SK-MEL-5 (cell line): ENCODE measurements around the gene PIP4K2C. TPM values are rescaled to one million over a fixed set of nuclear protein-coding genes. Genes with fewer than 3 reads are reported as not detected.
"Not testable (repeated sequence)": the region's sequence is repeated elsewhere in the genome, so short reads cannot be mapped to it uniquely, and the experiment has no call there.

Experiments used
- DNase-seq: peaks from one replicate; pipeline ENCODE4 v3.0.0-alpha.2; 2016; ENCODE audit warnings: low read depth, low spot score
- in situ Hi-C: cut with HindIII; loops from 2 replicates; pipeline ENCODE4 v1.10.0; 2016; ENCODE audit warnings: low sequenced_read_pairs, high pct_unique_total_duplicates, low pct_unique_long_range_greater_than_20kb
- total RNA-seq: library from RNA; depleted of rRNA; stranded (reverse); fragments of >200 nt; shearing (Covaris generic); gene quantifications from 2 replicates; pipeline ENCODE4 v1.2.3, GENCODE V29; 2014

Gene PIP4K2C
- total RNA-seq, 1 experiment from 2014 or later = 48.4 TPM

DNA sequence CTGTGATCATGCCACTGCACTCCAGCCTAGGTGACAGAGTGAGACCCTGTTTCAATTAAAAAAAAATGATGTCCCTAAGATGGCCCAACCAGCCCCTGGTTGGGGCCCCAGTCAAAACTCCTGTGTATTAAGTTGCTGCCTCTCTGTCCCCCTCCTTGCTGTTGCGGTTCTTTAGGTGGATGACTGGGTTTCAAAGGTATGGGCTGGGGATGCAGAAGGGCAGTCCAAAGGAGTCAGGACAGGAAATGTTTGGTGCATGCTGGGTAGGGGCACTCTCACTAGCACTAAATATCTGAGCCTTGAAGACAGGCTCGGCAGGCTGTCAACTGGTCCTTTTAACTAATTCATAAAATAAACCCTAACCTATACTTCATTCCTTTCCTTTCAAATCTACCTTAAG lies 12.0 kb upstream of the PIP4K2C start:
- no peak for DNase-seq
- in situ Hi-C loops = no loop called here

DNA sequence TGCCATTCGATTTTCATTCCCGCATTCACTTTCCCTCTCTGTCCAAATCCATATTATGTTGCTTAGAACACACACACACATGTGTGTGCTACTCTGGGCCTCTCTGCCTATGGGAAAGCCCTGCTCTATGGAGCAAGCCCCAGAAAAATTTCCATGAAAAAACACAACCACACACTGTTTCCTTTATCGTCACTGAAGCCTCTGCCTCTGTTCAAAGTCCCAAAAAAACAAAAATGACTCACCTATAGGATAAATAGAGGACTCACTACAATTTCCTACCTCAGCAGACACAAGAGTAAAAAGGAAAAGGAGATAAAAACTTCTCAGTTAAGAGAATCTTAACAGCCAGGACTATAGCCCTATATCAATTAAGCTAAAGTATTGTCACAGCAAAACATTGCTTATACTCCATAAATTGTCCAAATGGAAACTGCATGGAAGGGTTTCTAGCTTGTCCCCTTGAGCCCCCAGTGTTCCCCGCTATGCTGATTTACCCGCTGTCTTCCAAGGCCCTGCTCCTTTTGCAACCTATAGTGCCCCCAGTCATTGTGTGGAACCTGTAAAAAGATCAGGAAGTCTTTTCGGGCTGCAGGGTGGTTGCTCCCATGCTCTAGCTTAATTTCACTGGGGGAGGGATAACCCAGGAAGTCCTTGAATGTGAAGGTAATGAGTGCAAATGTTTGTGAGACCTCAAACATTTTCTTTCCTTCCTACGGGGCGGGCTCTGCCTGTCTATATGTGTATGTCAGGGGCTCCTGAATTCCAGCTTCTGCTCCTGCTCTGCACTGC lies 11.1 kb upstream of the PIP4K2C start:
- no peak for DNase-seq
- in situ Hi-C loops = no loop called here

DNA sequence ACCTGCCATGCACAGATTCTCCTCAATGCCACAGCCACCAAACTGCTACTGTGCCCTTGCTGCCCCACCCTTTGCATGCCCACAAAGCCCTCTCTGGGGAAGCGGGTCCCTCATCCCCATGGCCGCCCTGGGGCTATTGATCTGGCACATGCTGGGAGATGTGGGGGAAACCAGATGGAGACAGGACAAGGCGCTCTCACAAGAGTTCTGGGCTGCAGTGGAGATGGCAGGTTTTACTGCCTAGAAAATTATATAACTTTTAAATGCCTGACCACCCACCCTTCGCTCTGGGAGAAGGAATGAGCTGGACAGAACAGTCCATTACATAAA lies 10.6 kb upstream of the PIP4K2C start:
- in situ Hi-C loops = no loop called here

DNA sequence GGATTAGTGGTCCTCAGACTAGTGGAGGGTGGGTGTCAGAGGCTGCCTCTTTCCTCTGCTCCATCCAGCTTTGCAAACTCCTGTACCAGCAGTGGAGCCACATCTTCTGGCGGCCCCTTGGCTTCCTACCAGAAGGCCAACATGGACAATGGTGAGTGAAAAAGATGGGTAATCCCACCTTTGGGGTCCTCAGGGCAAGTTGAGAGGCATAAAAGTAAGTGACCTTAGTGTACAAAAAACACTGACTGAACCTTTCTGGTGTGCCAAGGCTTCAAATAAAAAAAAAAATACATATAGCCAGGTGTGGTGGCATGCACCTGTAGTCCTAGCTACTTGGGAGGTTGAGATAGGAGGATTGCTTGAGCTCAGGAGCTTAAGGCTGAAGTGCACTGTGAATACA lies 9.2 kb upstream of the PIP4K2C start:
- no peak for DNase-seq
- in situ Hi-C loops = no loop called here

More for the DNA sequence above, 10.6 kb upstream of the PIP4K2C start:
- no peak for DNase-seq

DNA sequence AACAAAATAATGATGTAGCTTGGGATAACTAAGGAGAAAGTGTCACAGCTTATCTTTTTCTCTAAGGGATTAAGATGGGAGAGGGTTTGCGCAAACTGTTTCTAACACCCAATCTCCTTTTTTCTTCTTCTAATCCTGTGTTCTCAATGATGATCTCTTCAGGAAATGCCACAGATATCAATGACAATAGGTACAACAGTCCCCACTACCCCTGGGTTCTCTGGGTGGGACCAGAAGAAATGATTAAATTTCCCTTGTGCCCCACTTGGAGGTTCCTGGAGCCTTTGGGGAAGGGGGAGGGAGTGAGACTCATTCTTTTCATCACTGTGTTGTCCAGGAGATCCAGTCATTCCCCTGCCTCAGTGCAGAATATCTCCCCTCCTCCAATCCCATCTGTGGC lies 8.6 kb upstream of the PIP4K2C start:
- in situ Hi-C loops = no loop called here
- DNase-seq = no peak

DNA sequence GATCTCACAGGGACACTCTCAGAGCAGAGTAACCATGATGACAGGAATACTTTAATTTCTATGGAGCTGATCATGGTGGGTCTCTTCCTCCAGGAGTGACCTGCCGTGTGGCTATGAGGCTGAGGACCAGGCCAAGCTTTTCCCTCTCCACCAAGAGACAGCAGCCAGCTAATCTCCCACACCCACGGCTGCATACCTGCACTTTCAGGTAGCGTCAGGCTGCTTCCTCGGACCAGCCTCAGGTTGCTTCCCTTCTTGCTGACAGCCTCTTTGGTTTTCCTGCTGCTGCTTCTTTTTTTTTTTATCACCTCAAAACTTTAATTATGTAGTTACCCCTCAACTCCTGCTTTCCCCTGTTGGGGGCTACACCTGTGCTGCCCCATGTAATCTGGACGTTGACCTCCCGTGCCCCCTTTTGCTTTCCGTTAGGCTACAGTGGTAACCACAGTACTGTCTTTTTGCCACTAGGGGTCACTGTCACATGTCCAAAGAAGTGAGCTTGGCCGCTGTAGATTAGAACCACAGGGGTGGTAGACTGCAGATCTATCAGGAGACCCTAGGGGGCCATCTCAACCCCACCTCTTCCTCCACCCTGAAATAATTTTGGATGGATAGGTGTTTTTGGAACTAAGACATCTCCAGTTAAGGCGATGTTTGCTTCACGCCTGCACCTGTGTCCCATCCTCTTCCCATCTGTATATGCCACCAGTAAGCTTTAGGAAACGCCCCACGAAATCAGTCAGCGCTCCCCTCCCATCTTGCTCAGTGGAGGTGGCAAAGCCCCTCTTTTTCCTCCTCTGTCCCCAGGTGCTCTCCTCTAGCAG lies 7.8 kb upstream of the PIP4K2C start:
- in situ Hi-C loops = no loop called here
- DNase-seq = peak; percentile 88

DNA sequence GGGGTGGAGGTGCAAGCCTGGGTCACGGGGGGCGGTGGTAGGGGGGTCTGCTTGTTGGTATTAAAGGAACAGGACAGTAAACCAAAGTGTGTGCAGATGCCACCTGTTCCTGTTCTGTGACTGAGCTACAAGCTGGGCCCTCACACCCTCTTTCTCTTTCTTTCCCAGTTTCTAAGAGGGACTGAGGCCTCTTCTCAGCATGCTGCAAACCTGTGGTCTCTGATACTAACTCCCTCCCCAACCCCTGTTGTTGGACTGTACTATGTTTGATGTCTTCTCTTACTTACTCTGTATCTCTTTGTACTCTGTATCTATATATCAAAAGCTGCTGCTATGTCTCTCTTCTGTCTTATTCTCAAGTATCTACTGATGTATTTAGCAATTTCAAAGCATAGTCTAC lies 6.9 kb upstream of the PIP4K2C start:
- no peak for DNase-seq
- in situ Hi-C loops = no loop called here

DNA sequence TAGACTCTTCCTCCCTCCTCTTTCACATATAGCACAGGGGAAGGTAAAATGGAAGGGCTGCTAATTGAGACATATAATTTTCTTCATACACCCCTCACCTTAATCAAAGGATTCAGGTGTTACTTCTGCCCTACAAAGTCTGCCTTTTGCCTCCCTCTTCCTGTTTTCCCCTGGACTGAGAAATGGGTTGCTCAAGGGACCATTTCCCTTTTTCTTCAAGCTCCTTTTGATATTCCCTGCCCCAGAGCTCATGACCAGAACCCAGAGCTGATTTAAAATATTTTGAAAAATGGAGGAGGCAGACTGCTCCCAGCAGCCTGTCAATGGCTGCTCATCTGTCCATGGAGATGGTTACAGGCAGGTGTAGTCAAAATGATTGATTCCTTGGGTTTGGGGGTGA lies 6.3 kb upstream of the PIP4K2C start:
- DNase-seq = no peak
- in situ Hi-C loops = no loop called here

DNA sequence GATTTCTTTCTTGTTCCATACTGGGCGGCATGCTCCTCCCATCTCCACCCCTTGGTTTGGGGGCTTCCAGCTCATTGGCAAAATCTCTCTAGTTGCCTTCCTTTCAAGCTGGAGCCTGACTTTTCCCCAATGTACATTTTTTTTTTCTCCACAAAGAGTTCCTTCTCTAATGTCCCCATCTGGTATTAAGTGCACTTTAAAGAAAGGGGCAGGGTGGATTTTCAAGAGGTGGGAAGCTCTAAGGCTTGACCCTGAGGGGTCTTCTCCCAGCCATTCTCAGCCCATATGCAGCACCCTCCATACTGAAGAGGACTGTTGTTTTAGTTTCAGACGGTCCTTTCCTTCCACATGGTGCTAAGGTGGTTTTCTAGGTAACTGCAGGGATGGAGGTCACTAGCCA lies 5.8 kb upstream of the PIP4K2C start:
- in situ Hi-C loops = no loop called here
- DNase-seq = no peak

DNA sequence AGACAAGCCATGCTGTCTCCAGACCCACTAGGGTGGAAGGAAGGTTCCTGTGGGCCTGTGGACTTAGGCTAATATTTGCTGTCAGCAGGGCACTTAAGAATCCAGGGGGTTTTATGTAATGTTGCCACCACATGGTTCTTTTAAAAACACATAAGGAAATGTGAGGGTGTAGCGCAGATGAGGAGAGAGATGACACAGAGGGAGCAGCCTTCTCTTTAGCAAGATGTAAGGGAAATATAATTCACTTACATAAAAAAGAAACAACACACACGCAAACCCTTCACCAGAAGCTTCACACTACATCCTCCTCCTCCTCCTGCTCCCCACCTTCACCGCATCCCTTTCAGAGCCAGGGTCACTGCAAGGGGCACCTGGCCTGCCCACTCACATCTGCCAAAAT lies 4.9 kb upstream of the PIP4K2C start:
- in situ Hi-C loops = no loop called here
- no peak for DNase-seq

DNA sequence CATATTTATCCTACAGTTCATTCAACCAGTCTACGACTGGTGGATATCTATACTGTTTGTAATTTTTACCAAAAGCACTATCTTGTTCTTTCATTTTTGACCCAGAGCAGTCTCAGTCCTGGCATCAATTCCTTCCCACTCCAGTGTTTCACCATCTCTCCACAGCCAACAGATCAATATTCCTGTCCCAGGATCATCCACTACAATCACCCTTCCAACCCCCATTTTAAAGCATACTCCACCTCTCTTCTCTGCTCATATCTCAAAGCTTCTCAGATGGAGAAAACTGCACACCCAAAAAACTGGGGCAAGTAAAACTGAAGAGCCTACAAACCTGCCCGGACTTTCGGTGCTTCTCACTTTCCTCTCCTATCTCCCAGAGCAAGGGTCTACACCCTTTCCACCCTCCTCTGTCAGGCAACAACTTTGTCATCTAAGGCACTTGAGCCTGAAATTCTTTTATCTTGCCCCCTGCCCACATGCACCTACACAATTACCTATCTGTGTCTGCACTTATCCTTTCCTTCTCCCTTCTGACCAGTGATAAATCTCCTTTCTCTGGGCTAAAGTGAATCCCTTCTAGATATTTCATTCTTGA lies 4.1 kb upstream of the PIP4K2C start:
- in situ Hi-C loops = no loop called here
- DNase-seq = no peak

DNA sequence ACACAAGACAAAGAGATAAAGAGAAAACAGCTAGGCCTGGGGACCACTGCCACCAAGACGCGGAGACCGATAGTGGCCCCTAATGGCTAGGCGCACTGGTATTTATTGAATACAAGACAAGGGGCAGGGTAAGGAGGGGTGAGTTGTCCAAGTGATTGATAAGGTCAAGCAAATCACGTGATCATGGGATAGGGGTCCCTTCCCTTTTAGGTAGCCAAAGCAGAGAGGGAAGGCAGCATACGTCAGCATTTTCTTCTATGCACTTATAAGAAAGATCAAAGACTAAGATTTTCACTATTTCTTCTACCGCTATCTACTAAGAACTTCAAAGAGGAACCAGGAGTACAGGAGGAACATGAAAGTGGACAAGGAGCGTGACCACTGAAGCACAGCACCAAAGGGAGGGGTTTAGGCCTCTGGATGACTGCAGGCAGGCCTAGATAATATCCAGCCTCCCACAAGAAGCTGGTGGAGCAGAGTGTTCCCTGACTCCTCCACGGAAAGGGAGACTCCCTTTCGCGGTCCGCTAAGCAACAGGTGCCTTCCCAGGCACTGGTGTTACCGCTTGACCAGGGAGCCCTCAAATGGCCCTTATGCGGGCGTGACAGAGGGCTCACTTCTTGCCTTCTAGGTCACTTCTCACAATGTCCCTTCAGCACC lies 1.9 kb upstream of the PIP4K2C start:
- DNase-seq, in situ Hi-C loops: not testable (repeated sequence)

DNA sequence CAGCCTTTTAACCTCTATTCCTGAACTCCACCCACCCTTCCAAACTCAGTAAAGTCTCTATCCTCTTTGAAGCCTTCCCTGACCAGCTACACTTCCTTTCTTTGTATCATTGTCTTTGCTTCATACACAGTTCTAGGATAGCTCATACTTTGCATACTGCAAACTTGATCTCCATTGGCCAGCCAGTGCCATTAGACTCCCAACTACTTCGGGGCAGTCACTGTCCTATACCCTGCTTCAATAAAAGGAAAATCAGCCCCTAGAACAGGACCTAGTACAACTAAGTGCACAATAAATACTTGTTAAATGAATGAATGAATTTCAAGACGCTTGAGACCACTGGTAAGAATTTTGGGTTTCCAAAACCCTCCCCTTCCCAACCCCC lies 521 bp upstream of the PIP4K2C start:
- in situ Hi-C loops = no loop called here
- DNase-seq = no peak

DNA sequence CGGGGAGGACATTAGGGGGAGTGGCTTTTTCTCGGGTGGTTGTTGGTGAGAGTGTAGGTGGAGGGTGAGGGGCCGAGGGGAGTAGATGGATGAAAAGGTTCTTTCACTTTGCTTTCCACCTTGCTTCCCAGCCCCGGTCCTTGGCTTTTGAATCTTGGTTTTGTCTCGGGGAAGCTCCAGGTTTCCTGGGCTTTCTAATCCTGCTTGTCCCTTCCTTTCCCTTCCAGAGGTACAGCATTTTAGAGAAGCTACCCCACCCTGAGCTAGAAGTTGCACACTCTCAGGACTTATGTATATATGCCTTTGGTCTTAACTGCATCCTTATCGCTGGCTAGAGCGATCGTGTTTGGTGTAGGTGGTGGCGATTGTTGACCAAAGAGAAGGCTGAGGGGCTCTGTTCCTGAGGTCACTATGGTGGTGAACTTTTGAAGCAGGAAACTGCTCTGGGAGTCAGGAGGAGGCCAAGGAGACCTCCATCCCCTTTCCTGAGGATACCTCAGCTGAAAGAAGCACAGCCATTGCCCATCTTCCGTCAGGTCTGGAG lies 862 bp downstream of the PIP4K2C start:
- DNase-seq = no peak

DNA sequence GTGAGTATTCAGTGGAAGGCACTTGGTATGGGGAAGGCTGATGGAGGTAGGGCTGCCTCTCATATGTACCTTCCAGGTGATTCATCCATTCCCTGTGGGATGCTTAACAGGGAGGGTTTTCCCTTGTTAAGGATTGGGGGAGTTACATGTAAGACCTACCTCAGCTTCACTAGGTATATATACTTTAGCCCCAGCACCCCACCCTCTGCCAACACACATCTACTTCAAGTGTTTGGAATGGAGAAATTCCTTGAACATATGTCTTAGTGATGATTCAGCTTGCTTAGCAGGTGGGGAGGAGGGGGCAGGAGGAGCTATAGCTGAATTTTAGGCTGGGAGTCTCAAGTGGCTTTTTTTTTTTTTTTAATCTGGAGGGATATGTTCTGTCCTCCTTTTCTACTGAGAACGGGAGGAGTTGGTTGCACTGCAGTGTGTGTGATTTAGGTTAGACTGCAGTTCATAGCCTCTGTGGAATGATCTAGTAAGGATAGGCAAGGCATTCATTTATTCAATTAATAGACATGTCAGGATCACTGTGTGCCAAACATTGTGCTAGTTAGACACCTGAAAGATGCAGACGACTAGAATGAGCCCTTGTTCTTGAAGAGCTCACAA lies 1.7 kb downstream of the PIP4K2C start:
- DNase-seq = no peak
- in situ Hi-C loops = no loop called here

More for the DNA sequence above, 862 bp downstream of the PIP4K2C start:
- in situ Hi-C loops = no loop called here

DNA sequence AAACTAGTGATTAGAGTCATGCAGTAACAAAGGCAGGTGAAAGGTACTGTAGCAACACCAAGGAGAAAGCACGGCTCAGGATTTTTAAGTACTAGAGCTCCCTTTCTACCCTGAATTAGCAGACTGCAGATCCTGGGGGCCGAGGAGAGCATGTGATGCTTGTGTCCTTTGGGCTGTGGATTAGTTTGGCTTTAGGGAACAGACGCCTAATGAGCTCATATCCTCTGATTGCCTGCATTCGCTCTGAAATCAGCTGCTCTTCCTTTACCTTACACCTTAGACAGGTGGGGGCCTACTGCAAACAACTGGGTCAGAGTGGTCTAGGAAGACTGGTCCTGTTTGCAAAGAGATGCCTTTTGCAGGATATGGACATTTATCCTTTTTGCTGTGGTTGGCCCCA lies 2.2 kb downstream of the PIP4K2C start:
- no peak for DNase-seq

DNA sequence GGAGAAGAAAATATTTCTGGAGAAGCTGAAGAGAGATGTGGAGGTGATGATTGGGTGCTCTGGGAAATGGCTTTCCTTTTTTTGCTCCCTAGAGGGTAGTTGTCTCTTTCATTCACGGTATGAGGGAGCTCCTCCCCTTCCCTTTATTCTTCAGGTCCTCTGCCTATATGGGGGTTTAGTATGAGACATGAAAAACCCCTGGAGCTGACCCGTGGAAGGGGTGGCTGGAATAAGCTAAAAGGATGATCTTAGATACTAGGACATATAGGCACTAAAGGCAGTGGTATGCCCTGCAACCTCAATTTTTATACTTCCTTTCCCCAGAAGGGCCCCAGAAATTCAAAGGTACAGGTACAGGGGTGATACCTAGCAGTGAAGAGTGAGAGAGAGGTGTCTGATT lies 9.4 kb downstream of the PIP4K2C start:
- in situ Hi-C loops = no loop called here
- DNase-seq = no peak

More for the DNA sequence above, 2.2 kb downstream of the PIP4K2C start:
- in situ Hi-C loops = no loop called here

DNA sequence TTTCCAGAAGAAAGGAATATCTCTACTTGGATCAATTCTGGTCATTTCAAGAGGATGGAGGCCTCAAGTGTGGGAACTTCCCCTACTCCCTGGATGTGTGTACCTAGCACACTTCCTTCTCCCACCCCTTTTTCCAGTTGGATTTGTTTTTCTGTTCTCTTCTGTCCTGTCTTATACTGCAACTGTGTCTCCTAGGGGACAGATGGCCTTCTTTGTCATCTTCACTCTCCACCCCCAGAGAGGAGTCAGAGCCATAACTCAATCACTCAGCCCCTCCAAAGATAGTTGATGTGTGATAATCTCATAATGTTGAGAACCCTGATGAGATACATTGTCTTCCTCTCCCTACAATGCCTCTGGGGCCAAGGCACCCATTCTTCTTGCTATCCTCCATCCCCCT lies 11.6 kb downstream of the PIP4K2C start:
- DNase-seq = no peak
- in situ Hi-C loops = no loop called here
